AG08395 (cell line): ENCODE measurements around the gene C5AR2.
"Not testable (repeated sequence)": the region's sequence is repeated elsewhere in the genome, so short reads cannot be mapped to it uniquely, and the experiment has no call there.

ENCODE experiments used
- DNase-seq: peaks from one replicate; pipeline ENCODE4 v3.0.0; 2012; ENCODE audit warnings: mixed read lengths, low spot score

The C5AR2 gene

GRCh38 chr19:47331931-47332547 is at the start of gene C5AR2:
TSS of gene C5AR2 (plus strand) at chr19:47332175. CDS start at chr19:47340800, 8,625 bp downstream.
- peak; percentile 35 for DNase-seq

- DNase-seq: no peak
Observed at GRCh38 chr19:47283405-47284059, 48.4 kb upstream of the C5AR2 start.

- DNase-seq: peak; percentile 55
Observed at GRCh38 chr19:47284324-47284899, 47.6 kb upstream of the C5AR2 start.

GRCh38 chr19:47296036-47296435 is 35.9 kb upstream of the C5AR2 start:
- DNase-seq: peak; percentile 75

GRCh38 chr19:47300867-47301266 is 31.1 kb upstream of the C5AR2 start:
- DNase-seq: not testable (repeated sequence)

- no peak for DNase-seq
Observed at GRCh38 chr19:47302249-47302648, 29.7 kb upstream of the C5AR2 start.

- DNase-seq: no peak
Observed at GRCh38 chr19:47303966-47304365, 28.0 kb upstream of the C5AR2 start.

GRCh38 chr19:47305309-47305751 is 26.6 kb upstream of the C5AR2 start:
- peak; percentile 91 for DNase-seq

- DNase-seq: no peak
Observed at GRCh38 chr19:47306303-47306702, 25.7 kb upstream of the C5AR2 start.

GRCh38 chr19:47309038-47309437 is 22.9 kb upstream of the C5AR2 start:
- peak; percentile 57 for DNase-seq

- DNase-seq: no peak
Observed at GRCh38 chr19:47309608-47310007, 22.4 kb upstream of the C5AR2 start, which contains the start of gene C5AR1. TSS of gene C5AR1 (plus strand) at chr19:47309861. CDS start at chr19:47309896, 35 bp downstream.

GRCh38 chr19:47310323-47310722 is 21.7 kb upstream of the C5AR2 start:
- no peak for DNase-seq

- DNase-seq: no peak
Observed at GRCh38 chr19:47310819-47311218, 21.2 kb upstream of the C5AR2 start.

GRCh38 chr19:47312366-47313006 is 19.5 kb upstream of the C5AR2 start:
- DNase-seq: no peak

- DNase-seq: no peak
Observed at GRCh38 chr19:47313754-47314295, 18.1 kb upstream of the C5AR2 start.

GRCh38 chr19:47315125-47315821 is 16.7 kb upstream of the C5AR2 start:
- DNase-seq: peak; percentile 92

GRCh38 chr19:47316513-47316912 is 15.5 kb upstream of the C5AR2 start:
- DNase-seq: no peak

GRCh38 chr19:47319923-47320871 is 11.8 kb upstream of the C5AR2 start:
- no peak for DNase-seq

- no peak for DNase-seq
Observed at GRCh38 chr19:47321630-47322029, 10.3 kb upstream of the C5AR2 start.

- DNase-seq: no peak
Observed at GRCh38 chr19:47322058-47322457, 9.9 kb upstream of the C5AR2 start.

- no peak for DNase-seq
Observed at GRCh38 chr19:47323409-47323808, 8.6 kb upstream of the C5AR2 start.
